Body of pancreas (tissue), 4 donors: ENCODE measurements around the gene OSBPL1A.

Experiments
- CTCF ChIP-seq, 7 experiments: fragments of 450-650 bp in 4 of 7; fragments of 200-600 bp in 3 of 7; sonication (generic) in 3 of 7; IDR thresholded peaks; one replicate each; pipeline ENCODE4 v1.5.1; 2016 to 2019; ENCODE audit warnings: antibody characterized with exemption in 7 of 7
- POLR2A ChIP-seq, 3 donors: fragments of 450-650 bp; IDR thresholded peaks; one replicate each; pipeline ENCODE4 v1.6.1; 2016; ENCODE audit warnings: antibody characterized with exemption in 3 of 3, mild to moderate bottlenecking in 2 of 3

- TF ChIP-seq POLR2A (IDR thresholded peaks at IDR 0.05) (no peak), CTCF (IDR thresholded peaks at IDR 0.05) (no peak)
Observed at GRCh38 chr18:24296276-24296675, 101.3 kb downstream of the OSBPL1A start.
